Body of pancreas (tissue), 4 donors: ENCODE data around the gene CDC25B.

ENCODE experiments used
- CTCF ChIP-seq, 7 experiments: fragments of 450-650 bp in 4 of 7; fragments of 200-600 bp in 3 of 7; sonication (generic) in 3 of 7; IDR thresholded peaks; one replicate each; pipeline ENCODE4 v1.5.1; 2016 to 2019; ENCODE audit warnings: antibody characterized with exemption in 7 of 7
- POLR2A ChIP-seq, 3 donors: fragments of 450-650 bp; IDR thresholded peaks; one replicate each; pipeline ENCODE4 v1.6.1; 2016; ENCODE audit warnings: antibody characterized with exemption in 3 of 3, mild to moderate bottlenecking in 2 of 3

GRCh38 chr20:3800878-3801260 lies 4.8 kb downstream of the CDC25B start:
- no peak for TF ChIP-seq POLR2A (IDR thresholded peaks at IDR 0.05)
- no peak for TF ChIP-seq CTCF (IDR thresholded peaks at IDR 0.05)
